DMS114 treated with DMSO at 0.1 percent for 48 hours (cell line): ENCODE data around the gene ZSCAN16.

Experiments
- DNase-seq: peaks from one replicate; lab custom pipeline; 2025; ENCODE audit not compliant: unreplicated experiment; lab: John Stamatoyannopoulos, UW

The ZSCAN16 gene

DNA sequence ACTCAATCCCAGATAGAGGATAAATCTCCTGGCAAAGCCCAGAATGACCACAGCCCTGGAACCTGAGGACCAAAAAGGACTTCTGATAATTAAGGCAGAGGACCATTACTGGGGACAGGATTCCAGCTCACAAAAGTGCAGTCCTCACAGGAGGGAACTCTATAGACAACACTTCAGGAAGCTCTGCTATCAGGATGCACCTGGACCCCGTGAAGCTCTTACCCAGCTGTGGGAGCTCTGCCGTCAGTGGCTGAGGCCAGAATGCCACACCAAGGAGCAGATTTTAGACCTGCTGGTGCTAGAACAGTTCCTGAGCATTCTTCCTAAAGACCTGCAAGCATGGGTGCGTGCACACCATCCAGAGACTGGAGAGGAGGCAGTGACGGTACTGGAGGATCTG, 992 bp downstream of the ZSCAN16 start:
- no peak for DNase-seq

DNA sequence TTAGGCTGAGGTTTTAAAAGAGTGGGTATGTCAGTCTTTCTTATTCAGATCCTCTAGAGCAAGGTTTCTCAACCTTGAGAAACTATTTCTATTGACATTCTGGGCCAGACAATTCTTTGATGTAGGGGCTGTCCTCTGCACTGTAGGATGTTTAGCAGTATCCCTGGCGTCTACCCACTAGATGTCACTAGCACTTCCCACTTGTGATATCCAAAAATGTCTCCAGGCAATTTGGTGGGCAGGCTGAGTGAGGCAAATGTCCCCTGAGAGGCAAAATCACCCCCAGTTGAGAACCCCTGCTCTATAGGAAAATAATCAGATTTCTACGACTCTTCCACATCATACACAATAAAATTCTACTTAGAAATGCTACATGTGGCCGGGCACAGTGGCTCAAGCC, 9.6 kb downstream of the ZSCAN16 start:
- peak; percentile 79 for DNase-seq

DNA sequence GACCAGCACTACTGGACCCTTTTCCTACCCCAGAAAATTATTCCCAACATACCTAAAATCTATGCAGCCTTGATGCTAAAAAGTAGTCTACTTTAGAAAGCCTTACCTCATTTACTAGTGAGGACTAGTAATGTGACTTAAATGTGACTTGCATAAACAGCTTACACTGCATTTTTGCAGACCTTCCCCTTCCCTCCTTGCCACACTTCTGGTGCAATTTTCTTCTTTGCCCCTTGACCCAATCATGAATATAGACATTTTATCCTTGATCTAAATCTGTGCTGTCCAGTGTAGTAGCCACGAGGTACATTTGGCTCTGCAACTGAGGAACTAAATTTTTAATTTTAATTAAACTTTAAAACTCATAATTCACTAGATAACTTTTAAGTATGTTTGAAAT, 10.3 kb downstream of the ZSCAN16 start:
- DNase-seq, result no peak

DNA sequence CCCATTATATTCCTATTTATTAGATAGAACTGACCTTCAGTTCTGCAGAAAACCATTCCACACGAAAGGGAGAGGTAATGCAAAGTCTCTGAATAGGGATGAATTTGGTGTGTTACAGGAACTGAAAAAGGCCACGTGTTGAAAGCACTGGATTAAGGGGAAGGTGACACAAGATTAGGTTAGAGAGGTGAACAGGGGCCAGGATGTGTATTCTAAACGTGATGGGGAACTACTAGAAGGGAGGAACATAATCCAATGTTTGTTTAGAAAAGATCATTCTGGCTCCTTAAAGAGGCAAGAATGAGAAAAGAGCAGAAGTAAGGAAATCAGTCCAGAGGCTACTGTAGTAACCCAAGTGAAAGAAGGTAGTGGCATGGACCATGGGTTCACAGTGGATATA, 11.0 kb downstream of the ZSCAN16 start:
- DNase-seq, result no peak

DNA sequence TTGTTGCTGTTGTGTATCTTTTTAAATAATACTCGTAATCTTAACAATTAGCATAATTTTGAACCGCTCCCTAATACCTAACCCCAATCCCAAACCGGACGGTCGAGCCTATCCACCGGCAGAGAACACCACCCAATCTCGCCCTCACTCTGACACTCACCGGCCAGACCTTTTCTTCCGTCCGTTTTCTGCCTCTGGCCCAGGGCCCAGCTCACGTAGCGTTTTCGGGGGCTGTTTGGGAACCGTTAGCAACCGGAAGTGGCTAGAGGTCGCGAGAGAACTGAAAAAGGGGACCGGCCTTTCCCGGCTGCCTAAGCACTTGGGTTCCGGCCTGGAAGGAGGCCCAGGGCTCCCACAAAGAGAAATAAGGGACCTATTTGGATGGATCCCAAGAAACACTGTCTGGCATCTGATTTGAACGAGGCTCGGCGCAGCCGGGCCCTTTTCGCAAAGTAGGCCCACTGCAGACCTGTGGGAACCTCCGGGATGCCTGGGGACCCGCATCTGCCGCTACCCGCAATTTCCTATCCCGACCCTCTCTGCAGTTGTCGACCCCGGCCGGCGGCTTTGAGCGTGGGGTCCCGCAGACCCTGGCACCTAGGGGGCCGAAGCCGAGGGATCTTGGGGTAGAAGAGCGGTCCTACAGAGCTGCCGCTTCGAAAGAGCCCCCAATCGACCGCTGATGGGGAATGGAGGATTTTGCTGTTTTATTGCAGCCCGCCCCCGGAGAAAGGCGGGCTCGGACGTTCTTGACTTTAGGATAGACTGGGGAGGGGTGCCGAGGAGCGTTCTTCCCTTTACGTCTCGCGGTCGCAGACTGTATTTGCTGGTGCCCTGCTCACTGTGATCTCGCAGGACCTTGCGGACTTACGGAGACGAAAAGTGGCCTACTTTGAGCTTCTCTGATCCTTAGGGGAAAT, 12.4 kb downstream of the ZSCAN16 start:
- DNase-seq, result peak; percentile 90

DNA sequence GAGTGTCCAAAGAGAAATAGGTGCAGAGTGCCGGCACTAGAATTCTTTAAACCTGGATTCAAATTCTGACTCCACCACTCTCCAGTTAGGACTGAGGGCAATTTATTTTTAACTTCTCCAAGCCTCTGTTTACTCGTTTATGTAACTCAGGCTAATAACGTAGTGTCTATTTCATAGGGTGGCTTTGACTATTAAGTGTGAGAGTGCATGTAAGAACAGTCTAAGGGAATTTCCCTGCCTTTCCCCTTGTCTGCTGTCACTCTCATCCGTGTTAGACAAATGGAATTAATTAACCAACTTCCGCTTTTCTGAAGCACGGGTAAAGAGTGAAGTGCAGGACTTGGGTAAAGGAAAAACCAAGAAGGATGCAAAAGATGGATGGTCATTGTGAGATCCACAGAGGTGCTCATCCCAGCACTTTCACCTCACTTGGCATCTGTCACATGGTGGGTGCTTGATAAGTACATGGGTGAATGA, 13.1 kb downstream of the ZSCAN16 start:
- DNase-seq, result no peak

DNA sequence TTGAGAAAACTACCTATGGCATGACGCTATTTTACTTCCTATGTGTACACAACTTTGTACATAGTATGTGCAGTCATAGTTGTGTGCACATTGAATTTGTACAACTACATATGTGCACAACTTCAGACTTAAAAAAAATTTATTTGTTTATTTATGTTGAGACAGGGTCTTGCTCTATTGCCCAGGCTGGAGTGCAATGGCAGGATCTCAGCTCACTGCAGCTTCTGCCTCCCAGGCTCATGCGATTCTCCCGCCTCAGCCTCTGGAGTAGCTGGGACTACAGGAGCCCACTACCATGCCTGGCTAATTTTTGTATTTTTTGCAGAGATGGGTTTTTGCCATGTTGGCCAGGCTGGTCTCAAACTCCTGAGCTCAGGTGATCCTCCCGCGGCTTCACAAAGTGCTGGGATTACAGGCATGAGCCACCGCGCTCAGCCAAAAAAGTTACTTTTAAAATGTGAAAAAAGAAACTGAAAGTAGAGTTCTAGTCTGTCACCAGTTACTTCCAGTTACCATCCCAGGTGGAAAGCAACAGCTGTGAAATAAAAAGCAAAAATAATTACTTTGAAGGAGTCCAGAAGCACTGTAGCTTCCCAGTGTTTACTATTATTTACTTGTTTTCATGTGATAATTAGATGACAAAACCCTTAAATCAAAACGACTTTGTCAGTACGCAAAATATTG, 15.6 kb downstream of the ZSCAN16 start:
- DNase-seq, result no peak

DNA sequence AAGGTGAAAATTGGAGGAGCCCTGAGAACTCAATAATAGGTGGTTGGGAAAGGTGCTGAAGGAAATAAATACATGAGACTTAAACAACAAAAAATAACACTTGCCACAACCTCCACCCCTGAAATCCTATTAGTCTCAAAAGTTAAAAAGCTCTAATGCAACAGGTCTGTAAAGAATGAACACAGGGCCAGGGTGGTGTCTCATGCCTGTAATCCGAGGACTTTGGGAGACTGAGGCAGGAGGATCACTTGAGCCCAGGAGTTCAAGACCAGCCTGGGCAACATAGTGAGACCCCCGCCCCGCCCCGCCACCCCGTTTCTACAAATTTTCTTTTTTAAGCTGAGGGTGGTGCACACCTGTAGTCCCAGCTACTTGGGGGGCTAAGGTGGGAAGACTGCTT, 16.2 kb downstream of the ZSCAN16 start:
- no peak for DNase-seq

DNA sequence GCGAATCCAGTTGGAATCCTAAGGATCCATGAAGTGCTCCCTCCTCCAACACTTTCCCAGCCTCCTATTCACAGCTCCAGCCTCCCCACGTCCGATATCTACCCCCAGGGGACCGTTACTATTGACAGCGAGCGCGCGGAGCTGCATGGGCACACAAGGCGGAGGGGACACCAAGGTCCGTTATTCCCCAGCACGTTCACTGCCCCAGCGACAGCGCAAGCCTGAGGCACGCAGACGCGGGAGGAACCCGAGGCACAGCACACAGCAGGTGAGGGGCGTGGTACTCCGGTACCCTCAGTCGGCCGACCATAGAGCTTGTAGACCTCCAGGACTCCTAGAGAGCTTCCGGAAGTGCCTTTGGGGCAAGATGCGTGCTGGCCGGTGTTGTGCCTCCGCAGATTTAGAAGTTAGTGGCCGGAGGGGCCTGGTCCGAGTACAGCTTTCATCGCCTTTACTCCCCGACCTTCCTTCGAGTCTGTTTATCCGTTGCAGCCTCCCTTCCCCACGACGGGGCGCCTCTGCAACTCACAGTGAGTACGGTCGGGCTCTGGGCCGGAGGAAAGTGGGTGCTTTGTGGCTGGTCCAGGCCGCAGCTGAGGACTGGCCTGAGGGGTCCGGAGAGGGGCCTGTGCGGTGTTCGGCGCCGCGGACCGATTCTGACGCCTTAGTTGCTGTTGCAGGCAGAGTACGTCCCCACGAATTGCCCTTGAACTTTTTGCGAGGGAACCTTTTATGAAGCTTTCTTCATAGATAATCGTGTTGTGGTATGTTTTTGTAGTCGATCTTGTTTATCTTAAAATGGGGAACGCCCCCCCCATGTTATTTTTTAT, 17.3 kb downstream of the ZSCAN16 start, which contains the start of gene ZKSCAN8:
Gene ZKSCAN8, plus strand, starts transcription at position 384 of the 830 bp plus-strand sequence. CDS start 6,525 bp downstream, outside the sequence.
- peak; percentile 95 for DNase-seq

DNA sequence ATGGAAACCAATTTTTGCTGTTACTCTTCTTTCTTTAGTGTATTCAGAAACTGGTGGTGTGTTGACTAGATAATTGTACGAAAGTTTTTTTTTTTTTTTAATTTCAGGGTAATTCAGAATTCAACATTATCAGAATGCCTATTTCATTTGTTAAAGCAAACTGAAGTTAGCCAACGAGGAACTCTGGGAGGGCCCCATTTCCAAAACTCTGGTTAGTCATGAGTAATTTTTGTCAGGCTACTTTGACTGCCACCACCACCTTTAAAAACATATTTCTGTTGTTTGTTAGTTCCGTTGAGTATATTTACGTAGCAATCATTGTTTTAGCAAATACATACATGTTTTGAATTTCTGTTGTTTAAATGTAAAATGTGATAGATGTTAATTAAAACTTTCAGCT, 18.0 kb downstream of the ZSCAN16 start:
- no peak for DNase-seq

DNA sequence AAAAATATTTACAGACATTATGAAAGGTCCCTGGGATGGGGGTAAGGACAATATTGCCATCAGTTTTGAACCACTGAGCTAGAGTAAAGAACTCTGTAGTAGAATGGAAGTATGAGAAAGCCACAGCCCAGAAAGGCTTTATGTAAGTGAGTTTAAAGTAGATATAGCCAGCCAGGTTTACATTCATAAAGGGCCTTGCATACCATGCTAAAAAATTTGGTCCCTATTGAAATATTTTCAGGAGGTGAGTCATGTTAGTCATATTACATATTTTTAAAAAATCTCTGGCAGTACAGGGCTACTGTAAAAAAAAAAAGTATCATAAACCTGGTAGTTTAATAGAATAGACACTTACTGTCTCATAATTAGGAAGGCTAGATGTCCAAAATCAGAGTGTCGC, 20.8 kb downstream of the ZSCAN16 start:
- no peak for DNase-seq

DNA sequence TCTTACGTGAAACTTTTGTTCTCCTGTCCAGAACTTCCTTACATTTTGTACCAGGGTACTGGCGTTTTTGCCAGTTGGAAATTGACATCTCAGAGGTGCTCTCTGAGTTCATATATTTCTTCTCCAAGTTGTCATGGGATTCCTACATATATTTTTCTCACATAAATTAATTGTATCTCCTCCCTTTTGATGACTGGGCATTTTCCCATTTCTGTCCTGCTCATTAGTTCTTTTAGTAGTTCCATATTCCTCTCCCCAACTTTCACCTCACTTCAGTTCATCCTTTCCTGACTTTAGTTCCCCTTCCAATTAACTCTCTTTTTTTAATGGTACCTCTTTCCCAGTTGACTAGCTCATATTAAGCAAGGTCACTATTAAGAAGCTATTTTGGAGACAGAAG, 28.1 kb downstream of the ZSCAN16 start:
- no peak for DNase-seq

DNA sequence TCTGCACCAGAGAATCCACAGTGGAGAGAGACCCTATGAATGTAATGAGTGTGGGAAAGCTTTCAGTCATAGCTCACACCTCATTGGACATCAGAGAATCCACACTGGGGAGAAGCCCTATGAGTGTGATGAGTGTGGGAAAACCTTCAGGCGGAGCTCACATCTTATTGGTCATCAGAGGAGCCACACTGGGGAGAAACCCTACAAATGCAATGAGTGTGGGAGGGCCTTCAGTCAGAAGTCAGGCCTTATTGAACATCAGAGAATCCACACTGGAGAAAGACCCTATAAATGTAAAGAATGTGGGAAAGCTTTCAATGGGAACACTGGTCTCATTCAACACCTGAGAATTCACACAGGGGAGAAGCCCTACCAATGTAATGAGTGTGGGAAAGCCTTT, 29.1 kb downstream of the ZSCAN16 start:
- no peak for DNase-seq

DNA sequence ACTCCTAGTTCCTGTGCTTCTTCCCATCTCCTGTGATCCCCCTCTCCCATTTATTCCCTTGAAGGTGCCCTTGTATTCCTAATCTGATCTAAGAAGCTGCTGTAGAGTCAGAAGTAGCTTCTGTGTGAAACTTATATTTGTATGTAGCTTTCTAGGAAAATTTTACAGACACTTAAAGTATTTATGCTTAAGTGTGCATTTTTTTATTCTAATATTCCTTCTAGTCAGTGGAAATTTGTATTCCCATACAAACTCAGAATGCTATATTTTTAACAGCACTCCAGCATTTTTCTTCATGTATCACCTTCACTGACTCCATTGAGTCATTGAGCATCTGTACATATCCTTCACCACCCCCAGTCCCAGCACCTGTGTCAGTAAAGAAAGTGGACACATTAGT, 29.9 kb downstream of the ZSCAN16 start:
- DNase-seq, result no peak

DNA sequence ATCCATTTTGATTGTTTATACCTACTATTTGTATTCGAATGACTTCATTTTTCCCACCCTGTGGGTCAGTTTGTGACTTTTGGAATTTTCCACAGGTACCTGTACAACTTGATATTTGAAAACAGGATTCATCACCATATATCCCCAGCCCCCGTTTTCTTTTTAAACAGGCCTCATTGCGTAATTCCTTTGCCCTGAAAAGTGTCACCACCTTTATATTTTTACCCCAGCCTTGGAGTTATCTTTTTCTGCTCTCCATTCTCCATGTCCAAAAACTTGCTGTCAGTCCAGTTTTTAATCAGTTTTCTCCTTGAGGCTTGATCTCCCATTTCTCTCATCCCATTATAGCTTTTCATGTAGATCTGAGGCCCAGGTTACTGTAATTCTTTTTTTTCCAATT, 33.9 kb downstream of the ZSCAN16 start:
- no peak for DNase-seq

DNA sequence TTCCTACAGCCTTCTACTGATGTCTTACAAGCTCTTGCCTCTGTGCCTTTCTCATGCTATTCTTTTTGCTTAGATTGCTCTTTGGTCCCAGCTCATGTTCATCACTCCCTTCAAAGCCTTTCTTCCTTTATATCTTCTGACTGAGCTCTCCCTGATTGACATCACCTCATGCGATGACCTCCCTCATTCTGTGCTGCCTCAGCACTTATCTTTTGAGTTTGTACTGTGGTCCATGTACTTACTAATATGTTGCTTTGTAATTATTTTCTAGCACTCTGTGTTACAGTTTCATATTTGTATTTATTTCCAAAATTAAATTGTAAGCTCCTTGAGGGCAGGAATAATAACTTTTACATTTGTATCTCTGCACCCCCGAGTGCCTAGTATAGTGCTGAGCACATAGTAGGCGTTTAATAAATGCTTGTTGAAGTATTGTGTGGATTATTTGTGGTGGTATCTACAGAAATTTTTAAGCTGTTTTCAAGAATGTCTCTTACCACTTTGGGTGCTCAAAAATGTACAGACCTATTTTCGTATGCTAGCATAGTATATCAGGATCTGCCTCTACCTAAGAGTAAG, 34.7 kb downstream of the ZSCAN16 start:
- no peak for DNase-seq

DNA sequence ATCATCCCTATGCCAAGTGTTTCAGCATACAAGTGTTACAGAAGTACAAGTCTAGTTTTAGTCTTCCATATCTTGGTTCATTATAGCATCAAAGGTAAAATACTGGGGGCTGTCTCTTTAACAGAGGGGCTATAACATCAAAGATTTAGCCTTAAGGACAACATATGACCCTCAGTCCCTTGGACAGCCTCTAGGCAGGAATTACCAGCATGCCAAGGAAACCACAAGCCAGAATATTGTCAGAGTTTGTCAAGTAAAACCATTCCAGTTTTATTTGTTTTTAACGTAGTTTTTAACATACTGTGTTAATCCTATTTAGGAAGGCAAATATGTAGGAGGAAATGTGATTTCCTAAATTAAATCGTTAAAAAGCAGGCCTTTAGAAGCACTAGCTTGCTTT, 35.8 kb downstream of the ZSCAN16 start:
- no peak for DNase-seq

DNA sequence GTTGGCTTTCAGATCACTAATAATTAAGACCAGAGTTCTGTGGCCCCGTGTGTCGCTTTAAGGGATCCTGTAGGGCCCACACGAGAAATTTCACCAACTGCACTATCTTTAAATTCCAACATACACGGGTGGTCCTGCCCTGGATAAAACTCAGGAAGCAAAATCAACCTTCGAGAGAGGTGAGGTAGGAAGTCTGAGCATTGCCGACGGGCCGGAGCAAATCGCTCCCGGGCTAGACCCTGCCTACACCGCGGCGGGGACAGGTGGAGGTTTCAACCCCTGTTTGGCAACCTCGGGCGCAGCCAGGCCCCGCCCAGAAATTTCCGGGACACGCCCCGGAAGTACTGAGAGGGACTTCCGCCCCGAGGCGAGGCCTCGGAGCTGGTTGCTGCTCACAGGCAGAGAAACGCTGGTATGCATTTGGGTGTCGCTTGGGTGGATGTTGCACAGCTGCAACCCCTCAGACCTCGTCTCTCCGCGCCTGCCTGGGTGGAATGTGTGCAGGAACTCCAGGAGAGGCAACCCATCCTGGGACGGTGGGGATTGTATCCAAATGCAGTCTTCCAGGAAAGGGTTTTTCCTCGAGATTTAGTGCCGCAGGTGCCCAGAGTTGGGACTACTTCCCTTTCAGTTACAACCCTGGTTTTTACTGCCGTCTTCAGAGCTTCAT, 37.1 kb downstream of the ZSCAN16 start:
- no peak for DNase-seq

DNA sequence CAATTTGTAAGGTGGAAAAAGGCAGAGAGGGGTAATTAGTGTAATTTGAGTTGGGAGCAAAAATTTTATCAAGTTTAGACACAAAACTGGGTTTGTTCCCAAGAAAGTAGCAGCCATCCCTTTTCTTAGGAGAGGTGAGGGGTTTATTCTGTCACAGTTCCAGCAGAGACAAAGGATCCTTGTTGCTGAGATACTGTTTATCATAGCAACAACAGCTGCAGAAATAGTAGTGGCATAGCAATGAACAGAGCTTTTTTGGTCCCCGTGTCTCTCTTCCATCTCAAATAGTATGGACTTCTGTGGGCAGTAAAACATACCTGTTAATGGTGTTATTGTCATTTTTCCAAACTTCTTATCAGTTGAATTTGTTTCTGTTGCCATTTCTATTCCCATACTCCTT, 41.2 kb downstream of the ZSCAN16 start:
- no peak for DNase-seq

DNA sequence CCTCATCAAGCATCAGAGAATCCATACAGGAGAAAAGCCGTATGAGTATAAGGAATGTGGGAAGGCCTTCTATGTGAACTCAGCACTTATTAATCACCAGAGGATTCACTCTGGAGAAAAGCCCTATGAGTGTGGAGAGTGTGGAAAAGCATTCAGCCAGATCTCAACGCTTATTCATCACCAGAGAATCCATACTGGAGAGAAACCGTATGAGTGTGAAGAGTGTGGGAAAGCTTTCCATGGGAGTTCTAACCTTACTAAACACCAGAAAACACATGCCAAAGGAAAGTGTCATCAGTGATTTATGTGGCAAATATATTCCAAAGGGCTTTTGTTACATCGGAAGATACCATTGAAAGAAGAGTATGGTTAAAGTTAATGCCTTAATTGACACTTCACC, 42.7 kb downstream of the ZSCAN16 start:
- no peak for DNase-seq
